ENCODE results near the gene DTNBP1. TPM values are rescaled to one million over a fixed set of nuclear protein-coding genes. Genes with fewer than 3 reads are reported as not detected.

The DTNBP1 gene
- total RNA-seq, 1 donor from 2014 or later: 19.4 TPM

DNA sequence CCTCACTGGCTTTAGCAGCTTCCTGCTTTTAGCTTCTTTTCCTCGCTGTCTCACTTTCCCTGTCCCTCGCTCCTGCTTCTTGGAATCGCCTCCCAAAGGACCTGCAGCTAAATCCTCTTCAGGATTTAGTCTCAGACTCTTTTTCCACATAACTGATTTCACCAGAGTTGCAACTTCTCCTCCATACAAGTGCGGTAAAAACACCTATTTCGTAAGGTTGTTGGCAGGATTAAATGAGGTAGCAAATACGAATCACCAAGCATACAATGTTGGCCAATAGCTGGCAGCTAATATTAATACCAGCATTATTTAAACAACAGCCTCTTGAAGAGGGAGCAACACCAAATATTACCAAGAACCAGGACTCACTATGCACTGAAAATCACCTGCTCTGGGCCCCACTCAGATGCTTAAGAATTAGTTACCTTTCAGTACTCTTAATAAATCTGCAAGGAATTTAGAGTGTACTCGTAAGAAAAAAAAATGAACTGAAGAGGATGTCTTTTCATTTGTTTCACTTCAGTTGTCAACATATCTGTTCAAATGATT, 123.0 kb downstream of the DTNBP1 start:
- peaks cover 3% of the 10 kb centered on the region for H3K36me3 Mint-ChIP-seq
- TF ChIP-seq, protein P1, sequence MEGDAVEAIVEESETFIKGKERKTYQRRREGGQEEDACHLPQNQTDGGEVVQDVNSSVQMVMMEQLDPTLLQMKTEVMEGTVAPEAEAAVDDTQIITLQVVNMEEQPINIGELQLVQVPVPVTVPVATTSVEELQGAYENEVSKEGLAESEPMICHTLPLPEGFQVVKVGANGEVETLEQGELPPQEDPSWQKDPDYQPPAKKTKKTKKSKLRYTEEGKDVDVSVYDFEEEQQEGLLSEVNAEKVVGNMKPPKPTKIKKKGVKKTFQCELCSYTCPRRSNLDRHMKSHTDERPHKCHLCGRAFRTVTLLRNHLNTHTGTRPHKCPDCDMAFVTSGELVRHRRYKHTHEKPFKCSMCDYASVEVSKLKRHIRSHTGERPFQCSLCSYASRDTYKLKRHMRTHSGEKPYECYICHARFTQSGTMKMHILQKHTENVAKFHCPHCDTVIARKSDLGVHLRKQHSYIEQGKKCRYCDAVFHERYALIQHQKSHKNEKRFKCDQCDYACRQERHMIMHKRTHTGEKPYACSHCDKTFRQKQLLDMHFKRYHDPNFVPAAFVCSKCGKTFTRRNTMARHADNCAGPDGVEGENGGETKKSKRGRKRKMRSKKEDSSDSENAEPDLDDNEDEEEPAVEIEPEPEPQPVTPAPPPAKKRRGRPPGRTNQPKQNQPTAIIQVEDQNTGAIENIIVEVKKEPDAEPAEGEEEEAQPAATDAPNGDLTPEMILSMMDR (IDR thresholded peaks at IDR 0.05; ENCODE audit: unreplicated experiment): no peak
- DNase-seq (ENCODE audit: low spot score in 2 of 2, unreplicated experiment in 2 of 2): no peak
- H3K4me3 Mint-ChIP-seq: no peak overlapping the region
- H3K27ac Mint-ChIP-seq: no peak overlapping the region
- H3K9me3 Mint-ChIP-seq: peaks cover 16% of the 10 kb centered on the region
- no peaks in the 10 kb centered on the region for H3K27me3 Mint-ChIP-seq (ENCODE audit: low read depth)
- H3K4me1 Mint-ChIP-seq: peaks cover 14% of the 10 kb centered on the region

DNA sequence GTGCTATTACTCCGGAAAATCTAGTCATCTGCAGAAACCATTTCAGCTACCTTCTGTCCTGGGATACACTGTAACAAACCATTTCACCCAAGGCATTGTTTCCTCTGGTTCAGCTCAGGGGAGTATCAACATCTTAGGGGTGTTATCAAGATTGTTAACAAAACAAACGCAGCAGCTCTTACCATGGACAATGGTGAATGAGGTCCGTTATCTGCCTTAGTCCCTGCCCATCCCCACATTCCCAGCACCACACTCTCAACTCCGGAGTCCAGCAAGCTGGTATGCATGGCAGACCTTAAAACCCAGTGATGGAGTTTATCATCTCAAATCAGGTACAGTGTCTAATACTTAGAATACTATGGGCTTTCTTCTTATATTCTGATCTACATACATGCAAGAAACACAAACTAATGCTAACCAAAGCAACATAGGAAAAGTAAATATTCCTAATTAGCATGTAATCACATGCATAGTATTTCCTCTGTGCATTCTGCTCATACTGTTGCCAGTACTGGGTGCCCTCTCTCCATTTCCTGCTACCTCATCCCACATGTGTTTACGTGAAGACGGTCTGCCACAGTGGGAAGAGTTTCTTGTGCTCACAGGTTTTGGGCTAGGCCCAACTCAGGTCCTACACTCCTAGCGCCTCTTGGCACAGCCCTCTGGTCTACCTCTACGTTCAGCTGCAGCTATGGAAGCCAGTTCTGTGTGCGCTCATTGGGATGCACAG, 123.9 kb downstream of the DTNBP1 start:
- Mint-ChIP-seq H3K9me3 (peaks cover 12% of the 10 kb centered on the region), H3K4me1 (peaks cover 14% of the 10 kb centered on the region), H3K27me3 (ENCODE audit: low read depth) (no peaks in the 10 kb centered on the region), H3K27ac (no peak overlapping the region), H3K4me3 (no peak overlapping the region), H3K36me3 (peaks cover 3% of the 10 kb centered on the region)
- DNase-seq (ENCODE audit: low spot score in 2 of 2, unreplicated experiment in 2 of 2): no peak
- TF ChIP-seq, protein P1 (IDR thresholded peaks at IDR 0.05; ENCODE audit: unreplicated experiment): no peak

DNA sequence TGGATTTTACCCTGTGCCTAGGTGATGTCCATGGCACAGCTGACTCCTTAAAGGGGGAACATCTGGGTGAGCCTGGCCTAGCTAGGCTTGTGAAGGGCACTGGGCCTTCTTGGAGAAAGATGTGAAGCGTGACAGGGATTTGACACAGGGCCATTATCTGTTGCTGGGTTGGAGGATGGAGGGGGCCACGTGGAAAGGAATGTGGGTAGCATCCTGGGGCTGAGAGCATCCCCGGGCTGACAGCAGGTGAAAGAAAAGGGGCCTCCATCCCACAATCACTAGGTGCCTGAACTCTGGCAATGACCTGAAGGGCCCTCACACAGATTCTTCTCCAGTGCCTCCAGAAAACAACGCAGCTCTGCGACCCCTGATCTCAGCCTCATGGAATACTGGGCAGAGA, 124.7 kb downstream of the DTNBP1 start:
- H3K9me3 Mint-ChIP-seq: peaks cover 5% of the 10 kb centered on the region
- TF ChIP-seq, protein P1 (IDR thresholded peaks at IDR 0.05; ENCODE audit: unreplicated experiment): no peak
- no peak overlapping the region for H3K4me3 Mint-ChIP-seq
- peaks cover 6% of the 10 kb centered on the region for H3K36me3 Mint-ChIP-seq
- H3K4me1 Mint-ChIP-seq: peaks cover 14% of the 10 kb centered on the region
- DNase-seq (ENCODE audit: low spot score in 2 of 2, unreplicated experiment in 2 of 2): no peak
- H3K27me3 Mint-ChIP-seq (ENCODE audit: low read depth): no peaks in the 10 kb centered on the region
- H3K27ac Mint-ChIP-seq: no peak overlapping the region

DNA sequence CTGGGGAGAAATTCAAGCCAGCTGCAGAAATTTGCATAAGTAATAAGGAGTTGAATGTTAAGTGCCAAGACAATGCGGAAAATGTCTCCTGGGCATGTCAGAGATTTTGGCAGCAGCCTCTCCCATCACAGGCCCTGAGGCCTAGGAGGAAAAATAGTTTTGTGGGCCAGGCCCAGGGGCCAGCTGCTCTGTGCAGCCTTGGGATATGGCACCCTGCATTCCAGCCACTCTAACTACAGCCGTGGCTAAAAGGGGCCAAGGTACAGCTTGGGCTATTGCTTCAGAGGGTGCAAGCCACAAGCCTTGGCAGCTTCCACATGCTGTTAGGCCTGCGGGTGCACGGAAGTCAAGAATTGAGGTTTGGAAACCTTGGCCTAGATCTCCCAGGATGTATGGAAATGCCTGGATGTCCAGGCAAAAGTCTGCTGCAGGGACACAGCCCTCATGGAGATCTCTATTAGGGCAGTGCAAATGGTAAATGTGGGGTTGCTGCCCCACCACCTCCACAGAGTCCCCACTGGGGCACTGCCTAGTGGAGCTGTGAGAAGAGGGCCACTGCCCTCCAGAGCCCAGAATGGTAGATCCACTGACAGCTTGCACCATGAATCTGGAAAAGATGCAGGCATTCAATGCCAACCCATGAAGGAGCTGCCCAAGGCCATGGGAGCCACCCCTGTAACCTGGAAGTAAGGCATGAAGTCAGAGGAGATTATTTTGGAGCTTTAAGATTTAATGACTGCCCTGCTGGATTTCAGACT, 126.5 kb downstream of the DTNBP1 start:
- Mint-ChIP-seq H3K36me3 (peaks cover 14% of the 10 kb centered on the region), H3K27me3 (ENCODE audit: low read depth) (no peaks in the 10 kb centered on the region), H3K4me3 (no peak overlapping the region), H3K27ac (no peak overlapping the region), H3K9me3 (peaks cover 5% of the 10 kb centered on the region), H3K4me1 (peaks cover 12% of the 10 kb centered on the region)
- TF ChIP-seq, protein P1 (IDR thresholded peaks at IDR 0.05; ENCODE audit: unreplicated experiment): no peak
- no peak for DNase-seq (ENCODE audit: low spot score in 2 of 2, unreplicated experiment in 2 of 2)

DNA sequence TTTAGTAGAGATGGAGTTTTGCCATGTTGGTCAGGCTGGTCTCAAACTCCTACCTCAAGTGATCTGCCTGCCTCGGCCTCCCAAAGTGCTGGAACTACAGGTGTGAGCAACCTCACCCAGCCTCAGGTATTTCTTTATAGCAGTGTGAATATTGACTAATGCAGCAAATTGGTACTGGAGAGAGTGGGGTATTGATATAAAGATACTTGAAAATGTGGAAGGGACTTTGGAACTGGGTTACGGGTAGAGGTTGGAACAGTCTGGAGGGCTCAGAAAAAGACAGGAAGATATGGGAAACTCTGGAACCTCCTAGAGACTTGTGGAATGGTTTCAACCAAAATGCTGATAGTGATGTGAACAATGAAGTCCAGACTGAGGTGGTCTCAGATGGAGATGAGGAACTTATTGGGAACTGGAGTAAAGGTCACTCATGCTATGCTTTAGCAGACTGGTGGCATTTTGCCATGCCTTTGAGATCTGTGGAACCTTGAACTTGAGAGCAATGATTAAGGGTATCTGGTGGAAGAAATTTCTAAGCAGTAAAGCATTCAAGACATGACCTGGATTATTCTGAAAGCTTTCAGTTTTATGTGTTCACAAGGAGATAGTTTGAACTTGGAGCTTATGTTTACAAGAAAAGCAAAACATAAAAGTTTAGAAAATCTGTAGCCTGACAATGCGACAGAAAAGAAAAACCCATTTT, 127.2 kb downstream of the DTNBP1 start:
- Mint-ChIP-seq H3K27me3 (ENCODE audit: low read depth) (no peaks in the 10 kb centered on the region), H3K4me1 (peaks cover 9% of the 10 kb centered on the region), H3K9me3 (peaks cover 5% of the 10 kb centered on the region), H3K27ac (no peak overlapping the region), H3K36me3 (peaks cover 19% of the 10 kb centered on the region), H3K4me3 (no peak overlapping the region)
- TF ChIP-seq, protein P1 (IDR thresholded peaks at IDR 0.05; ENCODE audit: unreplicated experiment): no peak
- DNase-seq (ENCODE audit: low spot score in 2 of 2, unreplicated experiment in 2 of 2): no peak
